A549 treated with AZD9567 at 1 μM for 4 hours (cell line): ENCODE measurements around the gene DMBX1. TPM values are rescaled to one million over a fixed set of nuclear protein-coding genes. Genes with fewer than 3 reads are reported as not detected.

ENCODE experiments used
- total RNA-seq: library from RNA; stranded (reverse); fragments of 200-300 nt; extraction: Qiagen RNA extraction; gene quantifications from 5 replicates; pipeline ENCODE4 v1.2.3, GENCODE V29; 2022; ENCODE audit not compliant: insufficient read depth

Gene DMBX1
- total RNA-seq: 0.68 to 1.00 TPM (median 0.80 TPM) in 5 replicates

GRCh38 chr1:46489638-46490405 is at the start of gene DMBX1:
DMBX1 (plus strand) TSS chr1:46489836; CDS start chr1:46507011, 17,175 bp downstream.

Other genes with a start within 250 kb of the DMBX1 start
- 10.1 to 13.2 TPM (median 11.1 TPM) in 5 replicates for gene RAD54L, start 242.1 kb upstream of the DMBX1 start, total RNA-seq
- 42.1 to 43.9 TPM (median 43.7 TPM) in 5 replicates for gene LRRC41, start 186.2 kb upstream of the DMBX1 start, total RNA-seq
- 396 to 435 TPM (median 414 TPM) in 5 replicates for gene UQCRH, start 186.1 kb upstream of the DMBX1 start, total RNA-seq
- gene NSUN4, start 149.0 kb upstream of the DMBX1 start, total RNA-seq: 11.7 to 14.5 TPM (median 13.5 TPM) in 5 replicates
- gene FAAH, start 95.5 kb upstream of the DMBX1 start, total RNA-seq: 0.65 to 1.3 TPM (median 0.78 TPM) in 4 of 5 replicates, not detected in the other
- gene KNCN, start 61.8 kb downstream of the DMBX1 start, total RNA-seq: not detected in 5 replicates
- gene MKNK1, start 114.4 kb downstream of the DMBX1 start, total RNA-seq: 20.5 to 29.1 TPM (median 21.0 TPM) in 5 replicates
- 2.1 to 3.8 TPM (median 3.1 TPM) in 5 replicates for gene MOB3C, start 127.0 kb downstream of the DMBX1 start, total RNA-seq
- gene ATPAF1, start 178.5 kb downstream of the DMBX1 start, total RNA-seq: 24.2 to 35.3 TPM (median 33.9 TPM) in 5 replicates
- 0.23 TPM in 1 of 5 replicates, not detected in the others for gene TEX38, start 182.0 kb downstream of the DMBX1 start, total RNA-seq
- gene EFCAB14, start 229.3 kb downstream of the DMBX1 start, total RNA-seq: 22.2 to 38.2 TPM (median 27.9 TPM) in 5 replicates